ENCODE results near the gene RUSF1.
"Not testable (repeated sequence)": the region's sequence is repeated elsewhere in the genome, so short reads cannot be mapped to it uniquely, and the experiment has no call there.

RUSF1 gene

DNA sequence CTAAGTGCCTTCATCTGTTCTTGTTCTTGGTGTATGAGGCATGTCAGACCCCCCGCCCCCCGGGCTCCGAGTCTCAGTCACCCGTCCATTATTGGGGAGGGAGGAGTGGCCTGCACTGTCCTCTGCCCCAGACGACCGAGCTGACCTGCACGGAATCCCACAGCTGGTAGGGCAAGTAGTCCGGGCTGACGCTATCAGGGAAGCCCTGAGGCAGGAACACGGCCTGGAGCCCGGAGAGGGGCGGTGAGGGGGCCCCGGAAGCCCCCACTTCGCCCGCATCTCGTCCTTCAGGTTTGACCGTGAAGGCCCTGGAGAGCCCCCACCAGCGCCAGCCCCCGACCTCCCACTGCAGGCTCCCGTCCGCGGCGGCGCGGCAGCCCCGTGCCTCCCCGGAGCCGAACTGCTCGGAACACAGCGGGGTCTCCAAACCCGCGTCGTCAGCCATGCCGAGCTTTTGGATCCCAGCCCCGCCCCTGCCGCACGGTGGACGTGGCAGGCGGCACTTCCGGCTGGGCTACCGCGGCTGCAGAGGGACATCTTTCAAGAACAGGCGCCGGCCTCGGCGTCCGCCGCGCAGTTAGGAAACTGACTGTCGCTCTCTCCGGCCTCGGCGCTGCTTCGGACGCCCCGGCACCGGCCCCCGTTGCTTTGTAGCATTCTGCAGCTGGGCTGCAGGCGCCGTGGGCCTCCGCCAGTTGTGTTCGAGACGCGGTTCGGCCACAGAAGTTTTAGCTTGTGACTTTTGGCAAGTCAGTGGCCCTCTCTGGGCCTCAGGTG is at the start of gene RUSF1:
TSS of gene RUSF1 (minus strand) at position 463 of the 777 bp plus-strand sequence. CDS start at position 445, 18 bp downstream.
- peak; percentile 62 for DNase-seq

DNA sequence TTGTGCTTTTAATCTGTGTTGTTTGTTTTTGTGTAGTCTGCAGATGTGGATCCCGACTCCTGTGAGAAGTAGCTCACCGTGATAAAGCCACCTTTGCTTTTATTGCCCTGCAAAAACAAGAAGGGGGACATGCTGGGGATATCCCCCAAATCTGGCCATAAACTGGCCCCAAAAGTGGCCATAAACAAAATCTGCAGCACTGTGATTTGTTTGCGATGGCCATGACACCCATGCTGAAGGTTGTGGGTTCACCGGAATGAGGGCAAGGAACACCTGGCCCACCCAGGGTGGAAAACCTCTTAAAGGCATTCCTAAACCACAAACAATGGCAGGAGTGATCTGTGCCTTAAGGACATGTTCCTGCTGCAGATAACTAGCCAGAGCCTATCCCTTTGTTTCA is 34.6 kb upstream of the RUSF1 start:
- DNase-seq: no peak

DNA sequence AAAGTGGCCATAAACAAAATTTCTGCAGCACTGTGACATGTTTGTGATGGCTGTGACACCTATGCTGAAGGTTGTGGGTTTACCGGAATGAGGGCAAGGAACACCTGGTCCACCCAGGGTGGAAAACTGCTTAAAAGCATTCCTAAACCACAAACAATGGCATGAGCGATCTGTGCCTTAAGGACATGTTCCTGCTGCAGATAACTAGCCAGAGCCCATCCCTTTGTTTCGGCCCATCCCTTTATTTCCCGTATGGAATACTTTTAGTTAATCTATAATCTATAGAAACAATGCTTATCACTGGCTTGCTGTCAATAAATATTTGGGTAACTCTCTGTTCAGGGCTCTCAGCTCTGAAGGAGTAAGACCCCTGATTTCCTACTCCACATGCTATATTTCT is 31.6 kb upstream of the RUSF1 start:
- DNase-seq: not testable (repeated sequence)

DNA sequence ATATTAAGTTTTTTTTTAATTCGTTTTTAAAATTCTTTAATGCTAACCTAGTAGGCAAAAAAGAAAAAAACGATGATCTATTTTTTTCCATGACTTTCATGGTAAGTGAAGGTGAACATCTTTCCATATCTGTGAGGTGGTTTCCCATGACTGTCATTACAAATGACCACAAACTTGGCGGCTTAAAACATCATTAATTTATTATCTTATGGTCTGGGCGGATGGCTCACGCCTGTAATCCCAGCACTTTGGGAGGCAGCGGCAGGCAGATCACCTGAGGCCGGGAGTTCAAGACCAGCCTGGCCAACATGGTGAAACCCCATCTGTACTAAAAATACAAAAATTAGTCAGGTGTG is 30.0 kb upstream of the RUSF1 start:
- not testable (repeated sequence) for DNase-seq

DNA sequence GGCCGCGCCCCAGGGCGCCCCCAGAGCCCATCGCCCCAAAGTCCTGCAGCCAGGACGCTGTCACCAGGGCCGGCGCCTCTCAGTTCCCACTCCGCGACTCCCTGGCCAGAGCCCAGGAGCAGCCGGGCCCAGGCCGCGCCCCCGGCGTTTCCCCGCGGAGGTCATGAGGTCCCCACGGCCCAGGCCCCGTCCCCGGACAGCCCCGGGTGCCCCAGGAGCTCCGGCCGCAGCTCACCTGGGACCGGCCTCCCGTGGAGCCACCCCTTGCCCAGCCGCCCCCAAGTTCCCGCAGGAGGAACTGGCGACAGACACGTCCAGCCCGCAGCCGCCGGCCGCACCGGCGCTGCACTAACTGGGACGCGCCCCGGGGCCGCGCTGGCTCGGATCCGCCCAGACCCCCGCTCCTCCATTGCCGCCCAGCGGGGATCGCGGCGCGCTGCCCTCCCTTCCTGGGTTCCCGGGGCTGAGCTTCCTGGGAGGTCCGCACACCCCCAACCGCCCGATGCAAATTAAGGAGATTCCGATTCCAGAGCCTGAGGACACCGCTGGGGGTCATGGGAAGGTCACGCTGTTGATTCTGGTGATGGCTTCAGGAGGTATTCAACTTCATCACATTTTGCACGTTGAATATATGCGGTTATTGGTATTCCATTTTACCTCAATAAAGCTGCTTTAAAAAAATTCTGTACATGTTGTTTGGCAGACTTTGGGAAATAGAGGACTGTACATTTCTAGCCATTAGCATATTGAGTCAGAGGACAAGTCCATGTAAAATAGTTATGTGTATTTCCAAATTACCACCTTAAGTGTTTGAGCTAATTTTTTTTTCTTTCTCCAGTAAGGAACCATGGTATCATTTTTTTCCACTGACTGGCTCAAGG is 29.4 kb upstream of the RUSF1 start:
- DNase-seq: no peak

DNA sequence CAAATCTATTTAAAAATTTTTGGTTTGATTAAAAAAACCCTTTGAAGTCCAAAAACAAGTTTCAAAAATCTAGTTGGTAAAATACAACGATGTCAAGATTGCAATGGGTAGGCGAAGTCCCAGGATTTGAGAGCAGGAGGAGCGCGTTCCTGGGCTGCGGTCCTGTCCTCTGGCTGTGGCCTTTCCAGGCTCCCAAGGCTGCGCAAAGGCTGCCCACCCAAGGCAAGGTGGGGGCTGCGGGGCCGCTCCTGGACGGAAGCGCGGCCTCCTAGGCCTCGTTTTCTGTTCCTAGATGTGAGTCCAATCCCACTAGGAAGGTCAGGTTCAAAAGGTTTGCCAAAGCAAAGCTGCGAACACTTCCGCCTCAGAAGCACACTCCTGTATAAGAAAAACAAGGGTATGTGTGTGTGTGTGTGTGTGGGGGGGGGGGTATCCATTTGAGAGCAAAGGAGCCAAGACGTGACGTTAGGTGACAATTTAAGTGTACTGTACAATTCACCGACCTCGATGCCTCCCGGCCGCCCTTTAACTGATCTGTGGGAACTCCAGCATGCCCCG is 28.7 kb upstream of the RUSF1 start:
- no peak for DNase-seq

DNA sequence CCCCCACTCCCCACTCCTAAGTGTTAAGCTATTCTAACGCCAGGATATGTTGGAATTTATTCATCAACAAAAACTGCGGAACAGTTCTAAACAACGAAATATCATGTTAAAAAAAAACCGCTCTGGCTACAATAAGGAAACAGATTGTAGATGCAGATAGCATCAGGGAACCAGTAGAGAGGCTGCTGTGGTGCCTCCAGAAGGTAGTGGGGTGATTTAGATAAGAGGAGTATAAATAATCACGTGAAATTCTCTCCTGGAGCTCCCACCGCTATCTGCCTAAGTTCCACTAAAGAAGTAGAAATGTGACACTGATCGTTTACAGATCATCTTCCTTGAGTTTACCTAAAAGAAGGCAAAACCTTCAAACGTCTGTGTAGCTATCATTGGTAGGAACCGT is 27.5 kb upstream of the RUSF1 start:
- DNase-seq: no peak

DNA sequence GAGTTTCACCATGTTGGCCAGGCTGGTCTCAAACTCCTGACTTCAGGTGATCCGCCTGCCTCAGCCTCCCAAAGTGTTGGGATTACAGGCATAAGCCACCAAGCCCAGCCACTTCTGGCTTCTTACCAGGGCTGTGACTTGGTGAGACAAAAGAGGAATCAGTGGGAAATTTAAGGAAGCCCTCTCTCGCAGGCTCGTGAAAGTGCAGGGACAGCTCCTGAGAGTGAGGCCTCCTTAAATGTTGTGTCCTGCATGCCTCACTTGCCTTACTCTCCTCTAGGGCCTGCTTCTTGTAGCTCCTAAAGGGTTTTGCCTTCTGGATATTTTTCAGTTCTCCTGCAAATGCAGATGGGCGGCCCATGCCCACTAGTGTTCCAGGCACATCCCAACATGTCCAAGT is 24.7 kb upstream of the RUSF1 start:
- no peak for DNase-seq

DNA sequence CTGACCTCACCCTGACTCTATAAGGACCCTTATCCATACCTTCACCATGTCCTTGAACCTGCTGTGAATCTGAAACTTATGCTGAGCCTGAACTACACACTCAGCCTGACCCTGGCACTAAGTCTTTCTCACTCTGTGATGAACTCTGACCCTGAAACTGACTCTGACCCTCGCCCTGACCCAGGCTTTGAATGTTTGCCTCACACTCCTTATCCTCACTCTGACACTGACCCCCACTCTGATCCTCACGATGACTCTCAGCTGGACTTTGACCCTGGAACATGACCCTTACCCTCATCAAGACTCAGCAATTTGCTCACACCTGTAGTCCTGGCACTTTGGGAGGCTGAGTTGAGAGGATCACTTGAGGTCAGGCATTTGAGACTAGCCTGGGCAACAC is 23.9 kb upstream of the RUSF1 start:
- no peak for DNase-seq

DNA sequence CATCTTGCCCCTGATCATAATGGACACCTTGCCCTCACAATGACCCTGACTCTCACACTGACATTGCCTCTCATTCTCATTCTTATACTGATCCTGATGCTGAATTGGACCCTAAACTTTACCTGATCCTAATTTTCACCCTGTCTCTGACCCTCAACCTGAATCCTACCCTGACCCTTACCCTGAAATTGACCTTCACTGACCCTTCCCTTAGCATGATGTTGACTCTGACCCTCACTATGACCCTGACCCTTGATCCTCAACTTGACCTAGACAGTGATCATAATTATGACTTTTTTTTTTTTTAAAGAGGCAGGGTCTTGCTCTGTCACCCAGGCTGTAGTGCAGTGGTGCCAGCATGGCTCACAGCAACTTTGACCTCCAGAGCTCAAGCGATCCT is 22.9 kb upstream of the RUSF1 start:
- DNase-seq: no peak

DNA sequence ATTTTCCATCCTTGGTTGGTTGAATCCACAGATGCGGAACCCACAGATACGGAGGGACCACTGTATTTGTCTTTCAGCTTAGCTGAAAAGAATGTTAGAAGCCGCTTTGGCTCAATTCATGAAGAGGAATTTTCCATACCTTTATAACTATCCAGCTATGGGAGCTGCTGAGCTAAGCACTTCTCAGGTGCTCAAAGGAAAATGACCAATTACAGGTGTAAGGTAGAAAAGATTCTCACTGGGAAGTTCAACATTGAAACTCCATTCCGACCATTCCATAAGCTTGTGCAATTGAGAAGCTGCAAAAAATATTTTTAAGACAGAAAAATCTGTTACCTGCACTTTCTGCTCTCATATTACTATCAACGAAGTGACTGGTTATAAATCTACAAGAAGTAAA is 22.2 kb upstream of the RUSF1 start:
- DNase-seq: no peak

DNA sequence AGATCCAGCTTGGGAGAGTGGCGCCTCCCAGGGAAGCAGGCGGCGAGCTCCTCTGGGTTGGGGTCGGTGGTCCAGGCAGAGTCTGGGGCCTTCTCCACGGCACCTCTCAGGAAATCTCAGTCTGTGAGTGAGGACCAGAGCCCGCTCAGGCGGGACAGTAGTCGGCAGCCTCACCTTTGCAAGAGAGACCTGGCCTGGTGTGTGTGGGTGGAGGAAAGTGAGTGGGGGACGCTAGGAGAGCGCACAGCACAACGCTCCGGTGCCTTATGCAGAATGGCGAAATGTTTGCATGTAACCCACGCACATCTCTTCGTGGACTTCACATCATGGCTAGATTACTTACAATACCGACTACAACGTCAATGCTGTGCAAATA is 21.7 kb upstream of the RUSF1 start:
- no peak for DNase-seq

DNA sequence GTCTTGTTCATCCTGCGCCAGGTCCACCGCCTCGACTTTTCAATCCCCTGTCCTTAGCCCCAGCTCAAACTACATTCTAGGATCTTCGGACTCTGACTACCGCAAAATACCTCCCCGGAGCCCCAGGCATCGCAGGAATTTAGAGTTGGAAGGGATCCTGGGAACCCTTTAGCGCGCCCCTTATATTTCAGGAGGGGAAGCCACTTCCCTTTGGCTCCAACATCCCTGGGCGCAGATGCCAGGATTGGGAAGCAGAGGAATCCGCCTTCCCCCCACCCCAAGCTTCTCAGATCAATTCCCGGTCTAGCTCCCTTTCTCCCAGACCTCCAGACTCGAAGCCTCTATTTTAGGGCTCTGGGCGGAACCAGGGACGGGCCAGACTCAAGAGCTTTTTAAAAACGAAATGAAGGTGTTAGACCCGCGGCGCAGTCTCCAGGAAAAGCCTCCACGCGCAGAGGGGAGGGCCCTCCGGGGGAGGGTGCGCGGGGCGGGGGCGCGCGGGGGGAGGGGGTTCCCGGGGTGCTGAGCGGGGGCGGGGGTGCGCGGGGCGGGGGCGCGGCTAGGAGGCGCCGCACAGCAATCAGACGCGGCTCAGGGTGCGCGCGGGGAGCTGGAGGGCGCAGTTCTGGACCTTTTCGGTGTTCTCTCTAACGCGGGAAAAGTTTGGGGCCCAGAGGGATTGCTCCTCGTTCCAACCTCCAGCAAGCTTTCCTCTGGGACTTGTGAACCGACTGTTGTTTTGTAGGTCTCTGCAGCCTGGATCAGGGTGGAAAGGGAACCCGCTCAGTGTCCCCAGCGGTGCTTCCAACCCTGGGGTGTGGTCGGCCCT is 21.1 kb upstream of the RUSF1 start:
- DNase-seq: no peak

DNA sequence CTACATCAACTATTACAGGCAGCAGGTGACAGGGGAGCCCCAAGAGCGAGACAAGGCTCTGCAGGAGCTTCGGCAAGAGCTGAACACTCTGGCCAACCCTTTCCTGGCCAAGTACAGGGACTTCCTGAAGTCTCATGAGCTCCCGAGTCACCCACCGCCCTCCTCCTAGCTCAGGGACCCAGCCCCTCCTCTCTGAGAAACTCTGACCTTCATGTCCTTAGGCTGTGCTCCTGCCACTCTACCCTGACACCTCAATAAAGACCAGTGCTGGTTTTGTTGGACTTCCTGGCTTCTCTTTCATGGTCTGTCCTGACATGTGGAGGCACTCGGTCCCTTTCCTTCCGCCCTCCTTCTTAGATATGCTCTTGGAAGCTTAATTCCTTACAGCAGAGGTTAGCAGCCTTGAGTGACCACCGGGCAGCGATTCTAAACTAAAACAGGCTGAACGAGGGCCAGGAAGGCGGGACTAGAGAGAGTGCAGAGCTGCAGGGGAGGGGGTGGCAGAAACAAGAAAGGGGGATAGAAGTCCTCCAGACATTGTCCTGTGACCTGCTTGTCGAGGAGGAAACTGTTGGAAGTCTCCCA is 20.4 kb upstream of the RUSF1 start:
- DNase-seq: no peak

DNA sequence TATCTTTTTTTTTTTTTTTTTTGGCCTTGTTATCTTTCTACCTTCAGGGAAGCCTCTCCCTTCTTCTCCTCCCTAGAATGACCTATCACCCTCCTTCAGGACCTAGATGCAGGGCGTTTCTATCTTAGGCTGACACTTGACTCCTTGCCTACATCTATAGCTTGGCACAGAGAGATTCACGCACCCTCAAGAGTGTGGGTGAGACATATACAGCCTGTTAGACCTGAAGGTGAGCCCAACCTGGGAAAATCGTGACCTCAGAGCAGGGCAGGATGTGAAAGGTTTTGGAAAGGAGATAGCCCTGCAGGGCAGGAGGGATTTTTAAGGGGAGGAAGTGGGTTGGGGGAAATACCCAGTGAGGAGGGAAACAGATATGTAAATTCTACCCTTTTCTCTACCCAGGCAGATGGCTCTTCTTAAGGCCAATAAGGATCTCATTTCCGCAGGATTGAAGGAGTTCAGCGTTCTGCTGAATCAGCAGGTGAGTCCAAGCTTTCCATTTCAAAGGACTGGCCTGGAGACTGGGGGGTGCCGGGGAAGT is 19.6 kb upstream of the RUSF1 start, which contains the start of gene AHSP:
TSS of gene AHSP (plus strand) at position 167 of the 541 bp plus-strand sequence. CDS start at position 407, 240 bp downstream.
- DNase-seq: no peak

DNA sequence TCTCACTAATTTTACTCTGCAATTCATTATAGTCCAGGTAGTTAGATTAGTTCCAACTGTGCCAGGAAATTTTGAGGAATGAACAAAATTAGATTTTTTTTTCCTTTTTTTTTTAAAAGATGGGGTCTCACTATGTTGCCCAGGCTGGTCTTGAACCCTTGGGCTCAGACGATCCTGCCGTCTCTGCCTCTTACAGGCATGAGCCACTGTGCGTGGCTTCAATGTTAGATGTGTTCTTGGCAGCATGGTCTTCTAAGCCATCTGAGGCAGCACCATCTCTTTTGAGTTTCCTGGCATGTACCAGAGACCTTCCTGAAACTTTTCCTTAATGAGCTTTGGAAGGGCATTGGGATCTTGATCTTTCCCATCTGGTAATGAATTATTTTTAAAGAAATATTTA is 16.9 kb upstream of the RUSF1 start:
- DNase-seq: no peak

DNA sequence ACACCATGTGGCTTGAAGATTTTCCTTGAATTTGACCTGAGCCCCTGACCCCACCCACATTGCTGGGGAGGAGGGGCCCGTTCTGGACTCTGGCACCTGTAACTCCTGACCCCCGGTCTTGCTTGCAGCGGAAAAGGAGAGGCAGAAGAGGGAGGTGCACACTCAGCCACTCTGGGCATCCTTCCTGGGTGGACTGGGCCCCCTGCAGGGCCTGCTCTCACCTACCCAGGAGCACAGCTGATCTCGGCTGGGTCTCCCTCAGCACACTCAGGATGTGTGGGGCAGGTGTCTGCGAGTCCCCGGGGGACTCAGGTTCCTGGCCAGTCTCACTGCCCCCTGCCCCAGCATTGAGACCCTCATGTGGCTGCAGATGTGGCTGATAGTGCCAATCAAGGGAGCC is 15.6 kb upstream of the RUSF1 start:
- not testable (repeated sequence) for DNase-seq

DNA sequence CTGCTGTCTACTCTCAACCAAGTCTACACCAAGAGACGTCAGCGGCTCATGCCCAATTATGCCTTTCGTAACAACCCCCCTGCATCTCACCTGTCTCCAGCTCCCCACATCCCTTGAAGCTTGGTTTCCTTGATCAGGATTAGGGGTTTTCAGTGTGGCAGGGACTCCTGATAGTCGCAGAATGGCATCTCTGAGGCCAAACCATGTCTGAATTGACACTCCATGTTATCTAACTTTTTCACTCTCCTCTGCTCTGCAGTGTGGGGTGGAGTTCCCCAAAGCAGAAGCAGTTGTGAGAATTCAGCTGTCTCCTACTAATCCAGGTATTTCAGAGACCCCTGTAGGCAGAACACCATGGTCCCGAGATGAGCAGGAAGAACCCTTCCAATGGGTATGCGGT is 13.9 kb upstream of the RUSF1 start:
- DNase-seq: no peak

DNA sequence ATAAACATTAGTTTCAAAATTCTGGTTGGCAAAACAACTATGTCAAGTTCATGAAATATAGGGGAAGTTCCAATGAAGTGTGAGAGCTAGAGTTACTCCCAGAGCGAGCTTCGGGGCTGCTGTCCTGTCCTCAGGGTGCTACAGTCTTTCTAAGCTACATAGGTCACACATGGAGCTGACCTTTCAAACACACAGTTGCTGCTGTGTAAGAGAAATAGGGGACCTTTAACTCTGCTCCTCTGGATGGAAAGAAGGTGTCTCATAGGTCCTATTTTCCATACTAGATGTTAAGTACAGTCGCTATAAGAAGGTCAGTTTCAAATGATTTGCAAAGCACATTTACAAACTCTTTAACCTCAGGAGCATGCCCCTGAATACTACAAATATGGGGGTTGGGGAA is 13.2 kb upstream of the RUSF1 start:
- DNase-seq: no peak

DNA sequence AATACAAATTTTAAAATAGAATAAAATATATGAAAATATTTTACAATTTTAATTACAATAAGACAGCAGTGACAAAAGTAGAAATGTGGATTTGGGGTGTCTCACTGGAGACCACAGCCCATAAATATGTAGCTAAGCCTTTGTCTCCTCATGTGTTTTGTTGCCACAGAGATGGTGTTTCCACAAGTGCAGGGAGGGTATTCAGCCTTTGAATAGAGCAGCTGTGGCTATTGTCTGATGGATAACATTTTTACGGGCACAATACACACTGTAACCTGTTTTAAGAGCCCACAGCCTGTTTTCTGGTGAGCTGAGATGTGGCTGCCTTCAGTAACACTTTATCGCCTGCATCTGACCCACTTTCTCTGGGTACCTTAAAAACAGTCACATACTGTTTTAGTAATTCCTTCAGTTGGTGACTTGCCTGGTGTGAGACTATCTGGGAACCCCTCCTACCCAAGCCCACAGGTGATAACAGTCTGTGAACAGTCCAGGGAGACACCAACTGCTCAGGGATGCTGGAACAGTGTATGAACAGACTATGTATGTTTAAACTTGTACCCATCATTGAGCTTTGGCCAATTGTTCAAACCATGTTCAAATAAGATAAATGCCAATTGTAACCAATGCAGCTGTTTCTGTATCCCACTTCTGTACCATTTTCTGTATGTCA is 11.7 kb upstream of the RUSF1 start:
- no peak for DNase-seq

DNA sequence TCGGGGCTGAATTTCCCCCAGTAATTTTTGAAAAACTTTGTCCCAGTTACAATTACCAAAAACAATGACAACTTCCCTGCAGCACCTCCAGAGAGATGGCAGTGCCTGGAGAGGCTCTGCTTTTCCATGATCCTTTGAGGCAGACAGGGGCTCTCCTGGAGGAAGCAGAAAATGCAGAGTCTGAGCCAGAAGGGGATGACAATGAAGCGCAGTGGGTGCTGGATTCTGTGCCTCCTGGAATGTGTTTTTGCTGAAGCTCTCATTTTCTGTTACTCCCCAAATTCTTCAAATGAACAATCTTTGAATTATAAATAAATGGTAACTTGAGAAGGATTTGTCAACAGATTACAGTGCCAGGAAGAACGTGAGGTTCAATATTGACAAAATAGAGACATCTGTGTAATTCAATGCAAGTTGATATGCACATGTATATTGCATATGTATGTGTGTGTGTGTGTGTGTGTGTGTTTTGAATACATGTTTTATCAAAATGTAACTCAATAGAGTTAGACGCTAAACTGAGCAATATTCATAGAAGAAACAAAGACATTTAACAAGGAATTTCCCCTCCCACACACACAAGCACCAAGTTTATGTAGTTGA is 9.7 kb upstream of the RUSF1 start:
- no peak for DNase-seq

Data from GOT3 (cell line).